ENCODE results near the gene ZC3HAV1.

GRCh38 chr7:139058943-139059342, 50.6 kb downstream of the ZC3HAV1 start:
- TF ChIP-seq CTCF (IDR thresholded peaks at IDR 0.05 in 4 of 5, conservative IDR thresholded peaks at IDR 0.05 in 1 of 5) = no peak
- TF ChIP-seq POLR2A (IDR thresholded peaks at IDR 0.05) = no peak

Data from gastrocnemius medialis (tissue), 4 donors.